GM12872 (cell line): Measurements from ENCODE around the gene RIMBP2.

Experiments
- CTCF ChIP-seq: IDR thresholded peaks from 3 replicates; pipeline ENCODE4 v1.5.1; 2011; ENCODE audit warnings: low read depth, mild to moderate bottlenecking, low read length, moderate library complexity; ENCODE audit not compliant: insufficient read depth

The RIMBP2 gene

GRCh38 chr12:130666645-130667044 is 49.5 kb downstream of the RIMBP2 start:
- no peak for TF ChIP-seq CTCF

- no peak for TF ChIP-seq CTCF
Measured at GRCh38 chr12:130665753-130666152, 50.3 kb downstream of the RIMBP2 start.

GRCh38 chr12:130664772-130665171 is 51.3 kb downstream of the RIMBP2 start:
- no peak for TF ChIP-seq CTCF

- TF ChIP-seq CTCF: no peak
Measured at GRCh38 chr12:130664252-130664651, 51.8 kb downstream of the RIMBP2 start.

GRCh38 chr12:130663514-130663913 is 52.6 kb downstream of the RIMBP2 start:
- no peak for TF ChIP-seq CTCF

- no peak for TF ChIP-seq CTCF
Measured at GRCh38 chr12:130661486-130662255, 54.4 kb downstream of the RIMBP2 start.

GRCh38 chr12:130661059-130661458 is 55.0 kb downstream of the RIMBP2 start:
- no peak for TF ChIP-seq CTCF
